Panc1 (cell line): ENCODE data around the gene SFXN2. TPM values are rescaled to one million over a fixed set of nuclear protein-coding genes. Genes with fewer than 3 reads are reported as not detected.

Experiments used
- ATAC-seq: fragments of 200-7000 bp; cut with Tn5 transposase; 2 replicates; pipeline ENCODE4 v1.9.1; 2020; ENCODE audit warnings: mild to moderate bottlenecking, moderate library complexity
- BruUV-seq: library from RNA; stranded (reverse); fragments of 400-500 nt; replicated peaks from 2 replicates; lab custom pipeline; 2021; lab: Mats Ljungman, UMichigan
- CTCF ChIA-PET: fragments of 300-600 bp; sonication (Branson Sonifier 250); formaldehyde crosslinking; loops from one replicate; lab custom pipeline; 2022; ENCODE audit warnings: antibody characterized with exemption; lab: Charles Lee
- POLR2A ChIA-PET: fragments of 300-600 bp; sonication (Branson Sonifier 250); formaldehyde crosslinking; loops from one replicate; lab custom pipeline; 2022; ENCODE audit warnings: antibody characterized with exemption; lab: Charles Lee
- DNase-seq: peaks from one replicate; pipeline ENCODE4 v3.0.0-alpha.2; 2010; ENCODE audit warnings: low read depth, low spot score
- H3K27ac ChIP-seq: 2 replicates; pipeline ENCODE4 v1.5.1; 2011; ENCODE audit warnings: mild to moderate bottlenecking, low read length, inconsistent platforms
- H3K27me3 ChIP-seq: fragments of 200-500 bp; sonication (Bioruptor generic); 2 replicates; pipeline ENCODE4 v1.6.0; 2014; ENCODE audit warnings: low read length, inconsistent platforms; ENCODE audit not compliant: control insufficient read depth, insufficient read depth
- H3K36me3 ChIP-seq: fragments of 200-500 bp; sonication (Bioruptor generic); 2 replicates; pipeline ENCODE4 v1.5.1; 2014; ENCODE audit warnings: inconsistent platforms, mild to moderate bottlenecking, low read length, moderate library complexity; ENCODE audit not compliant: control insufficient read depth, insufficient read depth
- H3K4me1 ChIP-seq: 2 replicates; pipeline ENCODE4 v1.5.1; 2011; ENCODE audit warnings: inconsistent platforms, mild to moderate bottlenecking, low read length, moderate library complexity; ENCODE audit not compliant: control insufficient read depth, insufficient read depth
- H3K4me3 ChIP-seq, 2 experiments: 2 replicates each; pipeline ENCODE4 v1.5.1; 2011 to 2012; ENCODE audit warnings: low read depth in 2 of 2, low read length in 2 of 2, mild to moderate bottlenecking in 2 of 2, inconsistent platforms in 1 of 2, moderate library complexity in 1 of 2
- H3K9me3 ChIP-seq: fragments of 200-500 bp; sonication (Bioruptor generic); 2 replicates; pipeline ENCODE4 v1.5.1; 2014; ENCODE audit warnings: low read depth, mild to moderate bottlenecking, inconsistent platforms, low read length, moderate library complexity; ENCODE audit not compliant: control insufficient read depth, insufficient read depth
- POLR2AphosphoS5 ChIP-seq: IDR thresholded peaks from 2 replicates; pipeline ENCODE4 v1.6.1; 2012; ENCODE audit warnings: mild to moderate bottlenecking, low read depth, low read length, moderate library complexity
- SIN3A ChIP-seq: IDR thresholded peaks from 2 replicates; pipeline ENCODE4 v1.6.1; 2012; ENCODE audit warnings: low read depth, mild to moderate bottlenecking, low read length, moderate library complexity, borderline replicate concordance; ENCODE audit not compliant: insufficient read depth
- TCF7L2 ChIP-seq: IDR thresholded peaks from 2 replicates; pipeline ENCODE4 v1.6.1; 2011; ENCODE audit warnings: mild to moderate bottlenecking, low read depth, low read length, inconsistent platforms
- in situ Hi-C: cut with HindIII; loops from 2 replicates; pipeline ENCODE4 v1.10.0; 2016; ENCODE audit warnings: low sequenced_read_pairs, low pct_unique_long_range_greater_than_20kb
- intact Hi-C: fragments of 100-400 bp; cut with micrococcal nuclease; formaldehyde crosslinking; loops from one replicate; pipeline ENCODE4 v1.10.0; 2022; ENCODE audit not compliant: unreplicated experiment
- total RNA-seq: library from RNA; stranded (reverse); gene quantifications from one replicate; pipeline ENCODE4 v1.2.1, GENCODE V29; 2021; ENCODE audit not compliant: unreplicated experiment
- TF ChIP-seq, protein P1 (sequence below), 2 experiments: IDR thresholded peaks; 2 replicates each; pipeline ENCODE4 v1.6.1; 2011 to 2012; ENCODE audit warnings: low read depth in 2 of 2, control low read depth in 1 of 2, low read length in 1 of 2, mild to moderate bottlenecking in 1 of 2, moderate library complexity in 1 of 2; ENCODE audit not compliant: insufficient read depth in 1 of 2
- TF ChIP-seq, protein P2 (sequence below): fragments of 450-650 bp; IDR thresholded peaks from 2 replicates; pipeline ENCODE4 v1.5.1; 2017; ENCODE audit warnings: mild to moderate bottlenecking

SFXN2 gene
- total RNA-seq, 1 experiment from 2014 or later: 11.6 TPM

DNA sequence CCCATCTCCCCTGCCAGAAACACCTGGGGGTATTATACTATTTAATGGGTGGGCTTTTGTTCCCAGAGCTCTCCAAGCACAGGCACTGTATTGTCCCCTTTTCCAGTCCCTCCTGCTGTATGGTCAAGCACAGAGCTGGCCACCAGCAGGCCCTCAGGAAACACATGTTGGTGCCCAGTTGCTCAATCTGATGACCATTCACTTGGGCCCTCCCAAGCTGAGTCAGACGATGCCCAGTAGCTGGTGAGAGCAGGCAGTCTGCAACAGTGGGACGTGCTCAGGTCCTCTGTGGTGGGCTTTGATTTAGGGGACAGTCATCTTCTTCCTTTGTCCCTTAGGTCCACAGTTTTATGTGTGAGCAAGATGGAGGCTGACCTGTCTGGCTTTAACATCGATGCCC is 11.8 kb downstream of the SFXN2 start:
- ATAC-seq (no peak), DNase-seq (no peak)
- BruUV-seq: no TSS peak
- H3K4me3 ChIP-seq: no peak overlapping the region
- TF ChIP-seq TCF7L2 (no peak), POLR2AphosphoS5 (no peak)
- TF ChIP-seq, protein P1, sequence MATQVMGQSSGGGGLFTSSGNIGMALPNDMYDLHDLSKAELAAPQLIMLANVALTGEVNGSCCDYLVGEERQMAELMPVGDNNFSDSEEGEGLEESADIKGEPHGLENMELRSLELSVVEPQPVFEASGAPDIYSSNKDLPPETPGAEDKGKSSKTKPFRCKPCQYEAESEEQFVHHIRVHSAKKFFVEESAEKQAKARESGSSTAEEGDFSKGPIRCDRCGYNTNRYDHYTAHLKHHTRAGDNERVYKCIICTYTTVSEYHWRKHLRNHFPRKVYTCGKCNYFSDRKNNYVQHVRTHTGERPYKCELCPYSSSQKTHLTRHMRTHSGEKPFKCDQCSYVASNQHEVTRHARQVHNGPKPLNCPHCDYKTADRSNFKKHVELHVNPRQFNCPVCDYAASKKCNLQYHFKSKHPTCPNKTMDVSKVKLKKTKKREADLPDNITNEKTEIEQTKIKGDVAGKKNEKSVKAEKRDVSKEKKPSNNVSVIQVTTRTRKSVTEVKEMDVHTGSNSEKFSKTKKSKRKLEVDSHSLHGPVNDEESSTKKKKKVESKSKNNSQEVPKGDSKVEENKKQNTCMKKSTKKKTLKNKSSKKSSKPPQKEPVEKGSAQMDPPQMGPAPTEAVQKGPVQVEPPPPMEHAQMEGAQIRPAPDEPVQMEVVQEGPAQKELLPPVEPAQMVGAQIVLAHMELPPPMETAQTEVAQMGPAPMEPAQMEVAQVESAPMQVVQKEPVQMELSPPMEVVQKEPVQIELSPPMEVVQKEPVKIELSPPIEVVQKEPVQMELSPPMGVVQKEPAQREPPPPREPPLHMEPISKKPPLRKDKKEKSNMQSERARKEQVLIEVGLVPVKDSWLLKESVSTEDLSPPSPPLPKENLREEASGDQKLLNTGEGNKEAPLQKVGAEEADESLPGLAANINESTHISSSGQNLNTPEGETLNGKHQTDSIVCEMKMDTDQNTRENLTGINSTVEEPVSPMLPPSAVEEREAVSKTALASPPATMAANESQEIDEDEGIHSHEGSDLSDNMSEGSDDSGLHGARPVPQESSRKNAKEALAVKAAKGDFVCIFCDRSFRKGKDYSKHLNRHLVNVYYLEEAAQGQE (IDR thresholded peaks at IDR 0.05; ENCODE audit: insufficient read depth in 1 of 2, low read depth in 2 of 2, low read length in 1 of 2): no peak
- TF ChIP-seq, protein P2, sequence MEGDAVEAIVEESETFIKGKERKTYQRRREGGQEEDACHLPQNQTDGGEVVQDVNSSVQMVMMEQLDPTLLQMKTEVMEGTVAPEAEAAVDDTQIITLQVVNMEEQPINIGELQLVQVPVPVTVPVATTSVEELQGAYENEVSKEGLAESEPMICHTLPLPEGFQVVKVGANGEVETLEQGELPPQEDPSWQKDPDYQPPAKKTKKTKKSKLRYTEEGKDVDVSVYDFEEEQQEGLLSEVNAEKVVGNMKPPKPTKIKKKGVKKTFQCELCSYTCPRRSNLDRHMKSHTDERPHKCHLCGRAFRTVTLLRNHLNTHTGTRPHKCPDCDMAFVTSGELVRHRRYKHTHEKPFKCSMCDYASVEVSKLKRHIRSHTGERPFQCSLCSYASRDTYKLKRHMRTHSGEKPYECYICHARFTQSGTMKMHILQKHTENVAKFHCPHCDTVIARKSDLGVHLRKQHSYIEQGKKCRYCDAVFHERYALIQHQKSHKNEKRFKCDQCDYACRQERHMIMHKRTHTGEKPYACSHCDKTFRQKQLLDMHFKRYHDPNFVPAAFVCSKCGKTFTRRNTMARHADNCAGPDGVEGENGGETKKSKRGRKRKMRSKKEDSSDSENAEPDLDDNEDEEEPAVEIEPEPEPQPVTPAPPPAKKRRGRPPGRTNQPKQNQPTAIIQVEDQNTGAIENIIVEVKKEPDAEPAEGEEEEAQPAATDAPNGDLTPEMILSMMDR: no peak
- no peaks in the 10 kb centered on the region for H3K9me3 ChIP-seq
- POLR2A ChIA-PET: no interaction called here
- in situ Hi-C loops (no loop called here), intact Hi-C loops (loop anchor here (5.0 kb wide), 2 partner anchors 106 to 336 kb away; no protein-coding TSS in a partner anchor)
- no peak overlapping the region for H3K27ac ChIP-seq
- H3K27me3 ChIP-seq: no peaks in the 10 kb centered on the region
- H3K36me3 ChIP-seq: no peaks in the 10 kb centered on the region
- CTCF ChIA-PET: interaction anchor here (0.5 kb wide), 1 partner anchor 247 kb away, joined by 3 read pairs; no protein-coding TSS in a partner anchor
- peaks cover 3% of the 10 kb centered on the region; the same call in 1 of the 2 replicates for H3K4me1 ChIP-seq

- intact Hi-C loops: loop anchor here (5.0 kb wide), 2 partner anchors 105 to 335 kb away; no protein-coding TSS in a partner anchor
- TF ChIP-seq, protein P2: no peak
- TF ChIP-seq SIN3A (no peak), TCF7L2 (no peak), POLR2AphosphoS5 (no peak)
- TF ChIP-seq, protein P1 (IDR thresholded peaks at IDR 0.05; ENCODE audit: insufficient read depth in 1 of 2, low read depth in 2 of 2, low read length in 1 of 2): no peak
- in situ Hi-C loops: no loop called here
- Histone ChIP-seq H3K27ac (no peak overlapping the region), H3K9me3 (no peaks in the 10 kb centered on the region), H3K36me3 (no peaks in the 10 kb centered on the region), H3K4me1 (peaks cover 3% of the 10 kb centered on the region; the same call in 1 of the 2 replicates), H3K27me3 (no peaks in the 10 kb centered on the region), H3K4me3 (no peak overlapping the region)
- ATAC-seq: no peak
- DNase-seq: no peak
- ChIA-PET CTCF (interaction anchor here (0.5 to 0.8 kb wide), 2 partner anchors 14 to 248 kb away, joined by 3 read pairs; no protein-coding TSS in a partner anchor), POLR2A (no interaction called here)
- BruUV-seq: no TSS peak
Observed at GRCh38 chr10:102727037-102727818, 12.8 kb downstream of the SFXN2 start.
